ENCODE results near the gene ZNF674. TPM values are rescaled to one million over a fixed set of nuclear protein-coding genes. Genes with fewer than 3 reads are reported as not detected.
"Not testable (repeated sequence)": the region's sequence is repeated elsewhere in the genome, so short reads cannot be mapped to it uniquely, and the experiment has no call there.

The ZNF674 gene
- total and polyA plus RNA-seq, 2 of the 4 experiments (the other 2 are of a cell fraction), result 2.2 to 13.4 TPM

GRCh38 chrX:46531442-46531841 lies 13.8 kb downstream of the ZNF674 start:
- in situ Hi-C loops (cut with MboI; ENCODE audit: low sequenced_read_pairs) (no loop called here), intact Hi-C loops (cut with micrococcal nuclease) (no loop called here), dilution Hi-C loops (cut with HindIII; ENCODE audit: low sequenced_read_pairs, unreplicated experiment) (no loop called here)
- Histone ChIP-seq H3K9ac (ENCODE audit: low read depth, low read length) (no peak overlapping the region), H2BK20ac (ENCODE audit: low read depth, low read length) (no peak overlapping the region), H2BK15ac (ENCODE audit: low read depth, low read length) (no peak overlapping the region), H2AFZ (replicated peaks; ENCODE audit: low read length, poor library complexity) (no peak overlapping the region), H3K23ac (ENCODE audit: low read depth, low read length) (no peak overlapping the region), H3K4ac (ENCODE audit: low read depth, low read length) (no peak overlapping the region), H3K4me3 (ENCODE audit: insufficient read depth, low read depth, low read length) (no peak overlapping the region), H4K91ac (ENCODE audit: insufficient read depth, low read depth, low read length) (no peak overlapping the region), H3K79me1 (ENCODE audit: low read depth in 1 of 2, low read length in 2 of 2) (no peaks in the 10 kb centered on the region), H2AK9ac (replicated peaks; ENCODE audit: low read depth, low read length, poor library complexity) (no peak overlapping the region), H3K4me1 (ENCODE audit: control insufficient read depth, insufficient read depth, low read length) (no peaks in the 10 kb centered on the region), H3K56ac (ENCODE audit: extremely low read depth, insufficient read depth, low read length) (no peak overlapping the region), H3K27me3 (ENCODE audit: control insufficient read depth, insufficient read depth, low read length) (no peaks in the 10 kb centered on the region), H3K9me3 (ENCODE audit: control insufficient read depth, insufficient read depth, low read length) (no peaks in the 10 kb centered on the region), H3K36me3 (ENCODE audit: control insufficient read depth, insufficient read depth, low read length) (0 out of 2 replicates have a peak, but pooled peaks cover 2% of the 10 kb centered on the region), H3K4me2 (ENCODE audit: low read depth, low read length) (no peak overlapping the region), H3K9me1 (ENCODE audit: insufficient read depth, low read length) (no peaks in the 10 kb centered on the region), H3K27ac (ENCODE audit: insufficient read depth, low read length) (no peak overlapping the region), H2BK120ac (ENCODE audit: low read depth, low read length) (no peak overlapping the region), H3K18ac (ENCODE audit: low read depth, low read length) (no peak overlapping the region), H4K20me1 (ENCODE audit: insufficient read depth, low read length) (no peaks in the 10 kb centered on the region), H3K14ac (replicated peaks; ENCODE audit: low read depth, low read length) (no peak overlapping the region), H4K5ac (ENCODE audit: low read depth, low read length) (no peak overlapping the region), H4K8ac (ENCODE audit: low read depth in 2 of 2, low read length in 2 of 2) (no peak overlapping the region), H2BK5ac (ENCODE audit: low read depth, low read length, poor library complexity, severe bottlenecking) (no peak overlapping the region), H2AK5ac (ENCODE audit: low read depth, low read length) (no peak overlapping the region)
- ChIA-PET POLR2A (ENCODE audit: unreplicated experiment) (no interaction called here), CTCF (no interaction called here)
- TF ChIP-seq MAZ (IDR thresholded peaks at IDR 0.05; ENCODE audit: borderline replicate concordance, low read depth, low read length), result no peak
- no peak for TF ChIP-seq CHD1 (IDR thresholded peaks at IDR 0.05; ENCODE audit: low read depth, low read length)
- no peak for TF ChIP-seq RCOR1 (IDR thresholded peaks at IDR 0.05; ENCODE audit: insufficient replicate concordance, low read length)
- no peak for TF ChIP-seq RFX5 (IDR thresholded peaks at IDR 0.05; ENCODE audit: low read depth, low read length)
- TF ChIP-seq NFE2L2 (IDR thresholded peaks at IDR 0.05; ENCODE audit: low read depth, low read length), result no peak
- TF ChIP-seq RAD21 (IDR thresholded peaks at IDR 0.05; ENCODE audit: low read length), result no peak
- no peak for TF ChIP-seq POLR2A (IDR thresholded peaks at IDR 0.05; ENCODE audit: low read depth, low read length)
- TF ChIP-seq CEBPB (IDR thresholded peaks at IDR 0.05; ENCODE audit: low read depth, low read length), result no peak
- WGBS, 2 experiments (ENCODE audit: extremely low coverage in 2 of 2, insufficient read length in 1 of 2), result no CpG with 5 or more reads among the region's 3 CpGs
- BruUV-seq (replicated peaks), result no TSS peak
- ATAC-seq (ENCODE audit: low read depth) (no peak), DNase-seq (no peak)

- WGBS, 2 experiments (ENCODE audit: extremely low coverage in 2 of 2, insufficient read length in 1 of 2), result no CpG with 5 or more reads among the region's 1 CpG
- dilution Hi-C loops (cut with HindIII; ENCODE audit: low sequenced_read_pairs, unreplicated experiment), result not testable (repeated sequence)
Observed at GRCh38 chrX:46530404-46530908, 14.8 kb downstream of the ZNF674 start.

More at GRCh38 chrX:46530404-46530908, 14.8 kb downstream of the ZNF674 start:
- BruUV-seq (replicated peaks); H3K56ac ChIP-seq (ENCODE audit: extremely low read depth, insufficient read depth, low read length); H3K4ac ChIP-seq (ENCODE audit: low read depth, low read length); H2BK5ac ChIP-seq (ENCODE audit: low read depth, low read length, poor library complexity, severe bottlenecking); H4K8ac ChIP-seq (ENCODE audit: low read depth in 2 of 2, low read length in 2 of 2); H2BK120ac ChIP-seq (ENCODE audit: low read depth, low read length); H3K4me3 ChIP-seq (ENCODE audit: insufficient read depth, low read depth, low read length); H3K14ac ChIP-seq (replicated peaks; ENCODE audit: low read depth, low read length); H3K27me3 ChIP-seq (ENCODE audit: control insufficient read depth, insufficient read depth, low read length); H3K27ac ChIP-seq (ENCODE audit: insufficient read depth, low read length); H3K23ac ChIP-seq (ENCODE audit: low read depth, low read length); H2AK5ac ChIP-seq (ENCODE audit: low read depth, low read length); H3K4me1 ChIP-seq (ENCODE audit: control insufficient read depth, insufficient read depth, low read length); H4K91ac ChIP-seq (ENCODE audit: insufficient read depth, low read depth, low read length); POLR2A ChIA-PET (ENCODE audit: unreplicated experiment); H3K18ac ChIP-seq (ENCODE audit: low read depth, low read length); H3K36me3 ChIP-seq (ENCODE audit: control insufficient read depth, insufficient read depth, low read length); H2BK15ac ChIP-seq (ENCODE audit: low read depth, low read length); H4K5ac ChIP-seq (ENCODE audit: low read depth, low read length); H2BK20ac ChIP-seq (ENCODE audit: low read depth, low read length); CTCF ChIA-PET; H3K9me3 ChIP-seq (ENCODE audit: control insufficient read depth, insufficient read depth, low read length); ATAC-seq (ENCODE audit: low read depth); H3K9ac ChIP-seq (ENCODE audit: low read depth, low read length); H3K9me1 ChIP-seq (ENCODE audit: insufficient read depth, low read length); H2AK9ac ChIP-seq (replicated peaks; ENCODE audit: low read depth, low read length, poor library complexity); in situ Hi-C loops (cut with MboI; ENCODE audit: low sequenced_read_pairs); H2AFZ ChIP-seq (replicated peaks; ENCODE audit: low read length, poor library complexity); DNase-seq; H3K79me1 ChIP-seq (ENCODE audit: low read depth in 1 of 2, low read length in 2 of 2); H3K4me2 ChIP-seq (ENCODE audit: low read depth, low read length); H4K20me1 ChIP-seq (ENCODE audit: insufficient read depth, low read length); intact Hi-C loops (cut with micrococcal nuclease): not testable (repeated sequence)

Measured in IMR-90 (cell line).